ENCODE data around the gene GTF2I. TPM values are rescaled to one million over a fixed set of nuclear protein-coding genes. Genes with fewer than 3 reads are reported as not detected.
A peak's percentile ranks its signal among the peaks of the same experiment; 100 is the strongest.
"Not testable (repeated sequence)": the region's sequence is repeated elsewhere in the genome, so short reads cannot be mapped to it uniquely, and the experiment has no call there.

GTF2I gene
- total RNA-seq, 2 experiments from 2014 or later: 105 to 109 TPM

DNA sequence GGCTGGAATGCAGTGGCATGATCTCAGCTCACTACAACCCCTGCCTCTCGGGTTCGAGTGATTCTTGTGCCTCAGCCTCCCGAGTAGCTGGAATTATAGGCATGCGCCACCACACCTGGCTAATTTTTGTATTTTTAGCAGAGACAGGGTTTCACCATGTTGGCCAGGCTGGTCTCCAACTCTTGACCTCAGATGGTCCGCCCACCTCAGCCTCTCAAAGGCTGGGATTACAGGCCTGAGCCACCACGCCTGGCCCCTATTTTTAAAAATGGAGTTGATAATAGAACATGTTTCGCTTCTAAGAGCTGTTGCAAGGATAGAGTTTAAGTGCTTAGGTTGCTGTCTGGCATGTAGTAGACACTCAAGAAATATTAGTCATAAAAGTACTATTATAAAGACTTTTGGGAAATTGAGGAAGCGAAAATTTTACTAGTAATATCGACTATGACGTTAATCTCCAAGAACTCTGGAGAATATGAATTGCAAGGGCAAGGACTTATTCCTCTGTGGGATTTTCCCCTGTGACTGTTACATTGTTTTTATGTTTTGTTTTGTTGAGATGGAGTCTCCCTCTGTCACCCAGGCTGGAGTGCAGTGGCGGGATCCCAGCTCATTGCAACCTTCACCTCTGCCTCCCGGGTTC lies 7.9 kb downstream of the GTF2I start:
- Mint-ChIP-seq H3K27me3 (no peaks in the 10 kb centered on the region), H3K4me3 (no peak overlapping the region), H3K36me3 (ENCODE audit: low read depth) (peaks cover 52% of the 10 kb centered on the region), H3K27ac (peak overlapping the region; percentile 58), H3K9me3 (no peaks in the 10 kb centered on the region), H3K4me1 (ENCODE audit: low read depth) (peaks cover 68% of the 10 kb centered on the region)
- Histone ChIP-seq H3K9me3 (ENCODE audit: control insufficient read depth in 1 of 2, insufficient read depth in 1 of 2, low read length in 2 of 2) (no peaks in the 10 kb centered on the region), H3K4me1 (ENCODE audit: insufficient read depth, low read length) (peaks cover 36% of the 10 kb centered on the region), H3K27me3 (ENCODE audit: control insufficient read depth in 1 of 2, insufficient read depth in 2 of 2, low read length in 2 of 2) (no peaks in the 10 kb centered on the region), H3K27ac (ENCODE audit: low read depth in 1 of 2, low read length in 2 of 2) (no peak overlapping the region), H3K36me3 (ENCODE audit: insufficient read depth, low read length) (peaks cover 19% of the 10 kb centered on the region), H3K4me3 (ENCODE audit: low read length) (no peak overlapping the region)
- ChIA-PET POLR2A (no interaction called here), CTCF (no interaction called here)
- no peak for DNase-seq
- ATAC-seq (ENCODE audit: poor library complexity): no peak
- intact Hi-C loops (cut with DNase I, micrococcal nuclease): no loop called here
- TF ChIP-seq, protein P1, sequence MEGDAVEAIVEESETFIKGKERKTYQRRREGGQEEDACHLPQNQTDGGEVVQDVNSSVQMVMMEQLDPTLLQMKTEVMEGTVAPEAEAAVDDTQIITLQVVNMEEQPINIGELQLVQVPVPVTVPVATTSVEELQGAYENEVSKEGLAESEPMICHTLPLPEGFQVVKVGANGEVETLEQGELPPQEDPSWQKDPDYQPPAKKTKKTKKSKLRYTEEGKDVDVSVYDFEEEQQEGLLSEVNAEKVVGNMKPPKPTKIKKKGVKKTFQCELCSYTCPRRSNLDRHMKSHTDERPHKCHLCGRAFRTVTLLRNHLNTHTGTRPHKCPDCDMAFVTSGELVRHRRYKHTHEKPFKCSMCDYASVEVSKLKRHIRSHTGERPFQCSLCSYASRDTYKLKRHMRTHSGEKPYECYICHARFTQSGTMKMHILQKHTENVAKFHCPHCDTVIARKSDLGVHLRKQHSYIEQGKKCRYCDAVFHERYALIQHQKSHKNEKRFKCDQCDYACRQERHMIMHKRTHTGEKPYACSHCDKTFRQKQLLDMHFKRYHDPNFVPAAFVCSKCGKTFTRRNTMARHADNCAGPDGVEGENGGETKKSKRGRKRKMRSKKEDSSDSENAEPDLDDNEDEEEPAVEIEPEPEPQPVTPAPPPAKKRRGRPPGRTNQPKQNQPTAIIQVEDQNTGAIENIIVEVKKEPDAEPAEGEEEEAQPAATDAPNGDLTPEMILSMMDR (IDR thresholded peaks at IDR 0.05): no peak

DNA sequence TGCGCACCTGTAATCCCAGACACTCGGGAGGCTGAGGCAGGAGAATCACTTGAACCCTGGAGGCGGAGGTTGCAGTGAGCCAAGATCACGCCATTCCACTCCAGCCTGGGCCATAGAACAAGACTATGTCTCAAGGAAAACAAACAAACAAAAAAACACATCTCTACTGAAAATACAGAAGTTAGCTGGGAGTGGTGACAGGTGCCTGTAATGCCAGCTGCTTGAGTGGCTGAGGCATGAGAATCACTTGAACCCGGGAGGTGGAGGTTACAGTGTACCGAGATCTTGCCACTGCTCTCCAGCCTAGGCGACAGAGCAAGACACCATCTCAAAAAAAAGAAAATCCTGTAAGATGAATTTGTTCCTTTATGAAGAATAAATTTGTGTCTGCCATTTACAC lies 9.5 kb downstream of the GTF2I start:
- POLR2A ChIA-PET; intact Hi-C loops (cut with DNase I, micrococcal nuclease); H3K4me3 Mint-ChIP-seq; H3K9me3 Mint-ChIP-seq; DNase-seq; H3K9me3 ChIP-seq (ENCODE audit: control insufficient read depth in 1 of 2, insufficient read depth in 1 of 2, low read length in 2 of 2); H3K27ac ChIP-seq (ENCODE audit: low read depth in 1 of 2, low read length in 2 of 2); ATAC-seq (ENCODE audit: poor library complexity); H3K27me3 ChIP-seq (ENCODE audit: control insufficient read depth in 1 of 2, insufficient read depth in 2 of 2, low read length in 2 of 2); H3K27me3 Mint-ChIP-seq; CTCF ChIA-PET; H3K4me3 ChIP-seq (ENCODE audit: low read length): not testable (repeated sequence)
- peaks cover 22% of the 10 kb centered on the region for H3K4me1 ChIP-seq (ENCODE audit: insufficient read depth, low read length)
- peak overlapping the region; percentile 61 for H3K27ac Mint-ChIP-seq
- H3K36me3 Mint-ChIP-seq (ENCODE audit: low read depth): peaks cover 46% of the 10 kb centered on the region
- H3K36me3 ChIP-seq (ENCODE audit: insufficient read depth, low read length): peaks cover 19% of the 10 kb centered on the region
- H3K4me1 Mint-ChIP-seq (ENCODE audit: low read depth): peaks cover 62% of the 10 kb centered on the region

DNA sequence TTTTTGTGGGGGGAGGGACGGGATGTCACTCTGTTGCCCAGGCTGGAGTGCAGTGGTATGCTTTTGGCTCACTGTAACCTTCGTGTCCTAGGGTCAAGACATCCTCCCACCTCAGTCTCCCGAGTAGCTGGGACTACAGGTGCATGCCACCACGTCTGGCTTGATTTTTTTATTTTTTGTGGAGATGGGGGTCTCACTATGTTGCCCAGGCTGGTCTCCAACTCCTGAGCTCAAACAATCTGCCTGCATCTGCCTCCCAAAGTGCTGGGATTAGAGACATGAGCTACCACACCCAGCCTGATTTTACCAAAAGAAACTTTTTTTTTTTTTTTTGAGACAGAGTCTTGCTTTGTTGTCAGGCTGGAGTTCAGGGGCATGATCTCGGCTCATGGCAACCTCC lies 10.0 kb downstream of the GTF2I start:
- H3K9me3 Mint-ChIP-seq; intact Hi-C loops (cut with DNase I, micrococcal nuclease); H3K27me3 ChIP-seq (ENCODE audit: control insufficient read depth in 1 of 2, insufficient read depth in 2 of 2, low read length in 2 of 2); H3K27me3 Mint-ChIP-seq; H3K4me3 ChIP-seq (ENCODE audit: low read length); H3K9me3 ChIP-seq (ENCODE audit: control insufficient read depth in 1 of 2, insufficient read depth in 1 of 2, low read length in 2 of 2); POLR2A ChIA-PET; ATAC-seq (ENCODE audit: poor library complexity); H3K27ac ChIP-seq (ENCODE audit: low read depth in 1 of 2, low read length in 2 of 2); CTCF ChIA-PET; DNase-seq; H3K4me3 Mint-ChIP-seq: not testable (repeated sequence)
- Mint-ChIP-seq H3K36me3 (ENCODE audit: low read depth) (peaks cover 46% of the 10 kb centered on the region), H3K4me1 (ENCODE audit: low read depth) (peaks cover 61% of the 10 kb centered on the region), H3K27ac (peak overlapping the region; percentile 66)
- Histone ChIP-seq H3K4me1 (ENCODE audit: insufficient read depth, low read length) (peaks cover 26% of the 10 kb centered on the region), H3K36me3 (ENCODE audit: insufficient read depth, low read length) (peaks cover 21% of the 10 kb centered on the region)

DNA sequence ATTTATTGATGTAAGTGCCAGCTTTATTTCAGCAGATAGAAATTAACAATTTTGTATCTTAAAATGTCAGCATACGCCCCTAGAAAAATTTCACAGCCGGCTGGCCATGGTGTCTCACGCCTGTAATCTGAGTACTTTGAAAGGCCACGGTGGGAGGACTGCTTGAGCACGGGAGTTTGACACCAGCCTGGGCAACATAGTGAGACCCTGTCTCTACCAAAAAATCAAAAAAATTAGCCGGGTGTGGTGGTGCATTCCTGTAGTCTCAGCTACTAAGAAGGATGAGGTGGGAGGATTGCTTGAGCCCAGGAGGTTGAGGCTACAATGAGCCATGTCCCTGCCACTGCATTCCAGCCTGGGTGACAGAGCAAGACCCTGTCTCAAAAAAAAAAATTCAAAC lies 14.1 kb downstream of the GTF2I start:
- Mint-ChIP-seq H3K4me3 (peak overlapping the region; percentile 7), H3K36me3 (ENCODE audit: low read depth) (peaks cover 39% of the 10 kb centered on the region), H3K9me3 (no peaks in the 10 kb centered on the region), H3K27me3 (no peaks in the 10 kb centered on the region), H3K4me1 (ENCODE audit: low read depth) (peaks cover 56% of the 10 kb centered on the region), H3K27ac (peak overlapping the region; percentile 62)
- TF ChIP-seq, protein P1 (IDR thresholded peaks at IDR 0.05): no peak
- intact Hi-C loops (cut with DNase I, micrococcal nuclease): loop anchor here in 1 of 2 experiments (2.0 kb wide), 1 partner anchor 15 kb away; the partner anchor contains the start of gene GTF2I
- DNase-seq (no peak), ATAC-seq (ENCODE audit: poor library complexity) (no peak)
- Histone ChIP-seq H3K27me3 (ENCODE audit: control insufficient read depth in 1 of 2, insufficient read depth in 2 of 2, low read length in 2 of 2) (no peaks in the 10 kb centered on the region), H3K9me3 (ENCODE audit: control insufficient read depth in 1 of 2, insufficient read depth in 1 of 2, low read length in 2 of 2) (no peaks in the 10 kb centered on the region), H3K36me3 (ENCODE audit: insufficient read depth, low read length) (peaks cover 16% of the 10 kb centered on the region), H3K4me3 (ENCODE audit: low read length) (no peak overlapping the region), H3K4me1 (ENCODE audit: insufficient read depth, low read length) (peaks cover 17% of the 10 kb centered on the region), H3K27ac (ENCODE audit: low read depth in 1 of 2, low read length in 2 of 2) (no peak overlapping the region)
- CTCF ChIA-PET: no interaction called here
- POLR2A ChIA-PET: interaction anchor here (0.7 to 1.2 kb wide), 2 partner anchors 14 to 221 kb away, joined by 3 to 7 read pairs; partner anchors contain the start of gene GTF2I

Measured in CD4-positive, alpha-beta T cell (primary cell).